Inferior parietal cortex (tissue), 1 donor: ENCODE measurements around the gene SEPTIN14.
"Not testable (repeated sequence)": the region's sequence is repeated elsewhere in the genome, so short reads cannot be mapped to it uniquely, and the experiment has no call there.

ENCODE experiments used
- DNase-seq: peaks from one replicate; pipeline ENCODE4 v3.0.0-alpha.2; 2016; ENCODE audit errors: extremely low spot score

Gene SEPTIN14

DNA sequence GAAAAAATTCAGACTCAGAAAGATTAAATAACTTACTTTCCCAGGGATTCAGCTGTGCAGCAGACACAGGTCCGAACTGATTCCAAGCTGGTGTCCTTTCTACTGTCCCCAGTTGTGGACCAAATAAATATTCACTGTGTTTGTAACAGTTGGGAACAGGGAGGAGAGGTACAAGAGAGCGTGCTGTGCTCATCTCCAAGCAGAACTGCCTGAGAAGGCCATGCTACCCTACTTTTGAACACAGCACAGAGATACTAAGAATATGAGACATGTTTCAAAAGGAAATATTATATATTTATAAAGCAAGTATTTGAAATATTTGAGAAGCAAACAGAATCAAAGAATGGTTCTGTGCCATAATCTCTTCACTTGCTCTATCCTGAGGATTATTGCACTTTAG is at the start of gene SEPTIN14:
SEPTIN14 (minus strand) TSS at position 101 of the 400 bp plus-strand sequence. CDS start 756 bp downstream, outside the sequence.
- DNase-seq = not testable (repeated sequence)

DNA sequence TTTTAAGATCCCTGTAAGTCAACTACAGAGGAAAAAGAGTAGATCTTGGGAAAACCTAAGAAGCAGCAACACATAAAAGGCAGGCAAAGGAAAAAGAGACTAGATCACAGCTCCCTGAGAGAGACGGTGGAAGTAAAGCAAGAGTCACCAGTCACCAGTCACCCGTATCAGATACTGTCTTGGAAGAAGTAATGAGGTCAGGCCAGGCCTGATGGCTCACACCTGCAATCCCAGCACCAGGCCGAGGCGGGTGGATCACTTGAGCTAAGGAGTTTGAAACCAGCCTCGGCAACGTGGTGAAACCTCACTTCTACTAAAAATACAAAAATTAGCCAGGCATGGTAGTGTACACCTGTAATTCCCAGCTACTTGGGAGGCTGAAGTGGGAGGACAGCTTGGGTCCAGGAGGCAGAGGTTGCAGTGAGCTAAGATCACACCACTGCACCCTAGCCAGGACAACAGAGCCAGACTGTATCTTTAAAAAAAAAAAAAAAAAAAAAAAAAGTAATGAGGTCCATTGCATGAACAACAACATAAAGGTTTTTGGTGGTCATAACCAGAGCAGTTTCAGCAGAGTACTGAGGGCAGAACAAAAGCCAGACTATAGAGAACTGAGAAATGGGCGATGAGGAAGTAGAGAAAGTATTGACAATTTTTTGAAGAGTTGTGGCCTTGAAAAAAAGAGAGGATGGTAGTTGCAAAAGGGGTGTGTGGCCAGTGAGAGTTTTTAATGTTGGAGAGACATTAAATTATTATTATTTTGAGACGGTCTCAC is 41.6 kb upstream of the SEPTIN14 start:
- no peak for DNase-seq

DNA sequence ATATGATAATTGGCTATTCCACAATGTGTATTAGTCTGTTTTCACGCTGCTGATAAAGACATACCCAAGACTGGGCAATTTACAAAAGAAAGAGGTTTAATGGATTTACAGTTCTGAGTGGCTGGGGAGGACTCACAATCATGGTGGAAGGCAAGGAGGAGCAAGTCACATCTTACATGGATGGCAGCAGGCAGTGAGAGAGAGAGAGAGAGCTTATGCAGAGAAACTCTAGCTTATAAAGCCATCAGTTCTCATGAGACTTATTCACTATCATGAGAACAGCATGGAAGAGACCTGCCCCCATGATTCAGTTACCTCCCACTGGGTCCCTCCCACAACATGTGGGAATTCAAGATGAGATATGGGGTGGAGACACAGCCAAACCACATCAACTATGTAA is 38.5 kb upstream of the SEPTIN14 start:
- not testable (repeated sequence) for DNase-seq

DNA sequence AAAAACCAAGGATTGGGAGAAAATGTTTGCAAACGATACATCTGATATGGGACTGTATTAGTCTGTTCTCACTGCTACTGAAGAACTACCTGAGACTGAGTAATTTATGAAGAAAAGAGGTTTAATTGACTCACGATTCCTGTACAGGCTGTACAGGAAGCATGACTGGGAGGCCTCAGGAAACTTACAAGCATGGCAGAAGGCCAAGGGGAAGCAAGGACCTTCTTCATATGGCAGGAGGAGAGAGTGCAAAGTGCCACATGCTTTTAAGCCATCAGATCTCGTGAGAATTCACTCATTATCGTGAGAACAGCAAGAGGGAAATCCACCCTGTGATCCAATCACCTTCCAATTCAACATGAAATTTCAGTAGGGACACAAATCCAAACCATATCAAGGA is 35.7 kb upstream of the SEPTIN14 start:
- no peak for DNase-seq

DNA sequence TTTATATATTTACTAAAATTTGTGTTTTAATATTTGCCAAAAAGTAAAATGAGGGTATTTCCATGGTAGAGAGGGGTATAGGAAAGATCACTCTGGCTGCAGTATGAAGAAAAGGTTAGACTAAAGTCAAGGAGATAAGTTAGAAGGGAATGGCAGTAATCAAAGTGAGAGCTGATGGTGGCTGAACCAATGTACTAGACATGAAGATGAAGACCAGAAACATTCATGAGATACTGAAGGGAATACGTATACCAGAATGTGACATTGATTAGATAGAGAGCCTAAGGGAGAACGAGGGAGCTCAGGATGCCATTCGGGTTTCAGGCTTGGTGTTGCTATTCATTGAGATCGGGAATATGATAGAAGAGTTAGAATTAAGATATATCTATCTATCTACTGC is 32.5 kb upstream of the SEPTIN14 start:
- DNase-seq = no peak

GRCh38 chr7:55893940-55894339 is 31.4 kb upstream of the SEPTIN14 start:
- no peak for DNase-seq

- not testable (repeated sequence) for DNase-seq
Measured at GRCh38 chr7:55888378-55888777, 25.8 kb upstream of the SEPTIN14 start.

- DNase-seq = no peak
Measured at GRCh38 chr7:55887821-55888247, 25.3 kb upstream of the SEPTIN14 start.

- no peak for DNase-seq
Measured at GRCh38 chr7:55884321-55884720, 21.8 kb upstream of the SEPTIN14 start.

GRCh38 chr7:55878691-55879090 is 16.1 kb upstream of the SEPTIN14 start:
- DNase-seq = no peak

- no peak for DNase-seq
Measured at GRCh38 chr7:55877308-55877707, 14.8 kb upstream of the SEPTIN14 start.

DNA sequence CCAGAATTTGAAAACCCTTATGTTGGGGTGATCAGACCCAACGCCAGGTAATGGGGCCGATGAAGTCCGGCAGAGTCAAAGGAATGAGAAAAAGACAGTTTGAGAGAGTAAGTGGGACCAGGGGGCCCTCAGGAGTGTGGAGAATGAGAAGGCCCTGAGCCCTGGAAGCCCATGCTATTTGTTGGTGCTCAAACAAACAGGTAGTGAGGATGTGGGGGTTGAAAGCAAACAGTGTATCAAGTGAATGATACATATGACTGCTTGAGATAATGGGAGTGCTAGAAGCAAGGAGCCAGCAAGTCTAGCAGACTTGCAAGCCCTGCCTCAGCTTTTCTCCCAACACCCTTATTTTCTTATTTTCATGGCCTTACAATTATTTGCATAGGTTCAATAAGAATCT is 11.2 kb upstream of the SEPTIN14 start:
- no peak for DNase-seq

GRCh38 chr7:55871932-55872485 is 9.5 kb upstream of the SEPTIN14 start:
- DNase-seq = no peak

DNA sequence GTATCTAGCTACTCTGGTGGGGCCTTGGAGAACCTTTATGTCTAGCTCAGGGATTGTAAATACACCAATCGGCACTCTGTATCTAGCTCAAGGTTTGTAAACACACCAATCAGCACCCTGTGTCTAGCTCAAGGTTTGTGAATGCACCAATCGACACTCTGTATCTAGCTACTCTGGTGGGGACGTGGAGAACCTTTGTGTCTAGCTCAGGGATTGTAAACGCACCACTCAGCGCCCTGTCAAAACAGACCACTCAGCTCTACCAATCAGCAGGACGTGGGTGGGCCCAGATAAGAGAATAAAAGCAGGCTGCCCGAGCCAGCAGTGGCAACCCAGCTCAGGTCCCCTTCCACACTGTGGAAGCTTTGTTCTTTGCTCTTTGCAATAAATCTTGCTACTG is 6.4 kb upstream of the SEPTIN14 start:
- not testable (repeated sequence) for DNase-seq

DNA sequence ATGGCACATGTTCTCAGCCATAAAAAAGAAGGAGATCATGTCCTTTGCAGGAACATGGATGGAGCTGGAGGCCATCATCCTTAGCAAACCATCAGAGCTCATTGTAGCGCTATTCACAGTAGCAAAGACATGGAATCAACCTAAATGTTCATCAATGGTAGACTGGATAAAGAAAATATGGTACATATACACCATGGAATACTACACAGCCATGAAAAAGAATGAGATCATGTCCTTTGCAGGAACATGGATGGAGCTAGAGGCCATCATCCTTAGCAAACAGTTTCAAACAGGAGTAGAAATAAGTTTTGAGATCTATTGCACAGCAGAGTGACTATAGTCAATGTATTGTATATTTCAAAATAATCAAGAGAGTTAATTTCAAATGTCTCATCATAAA is 17.4 kb downstream of the SEPTIN14 start:
- DNase-seq = not testable (repeated sequence)

- no peak for DNase-seq
Measured at GRCh38 chr7:55838595-55838994, 24.0 kb downstream of the SEPTIN14 start.

- no peak for DNase-seq
Measured at GRCh38 chr7:55827577-55827976, 35.0 kb downstream of the SEPTIN14 start.

DNA sequence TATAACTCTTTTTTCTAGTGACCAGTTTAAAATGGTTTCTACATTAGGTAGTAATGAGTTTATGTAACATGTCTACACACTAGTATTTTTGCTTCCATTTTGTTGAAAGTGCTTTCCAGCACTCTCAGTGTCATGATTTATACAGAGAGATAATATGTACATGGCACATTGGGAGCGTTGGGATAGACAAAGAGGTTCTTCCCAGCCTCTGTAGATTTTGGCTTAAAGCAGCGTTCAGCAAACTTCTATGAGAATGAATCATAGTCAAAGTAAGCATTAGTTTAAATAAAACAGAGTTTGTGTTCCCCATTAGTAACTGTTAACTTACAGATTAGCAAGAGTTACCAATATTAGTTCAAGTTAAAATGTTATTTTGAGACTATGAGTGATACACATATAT is 43.9 kb downstream of the SEPTIN14 start:
- DNase-seq = no peak

- not testable (repeated sequence) for DNase-seq
Measured at GRCh38 chr7:55797260-55797659, 65.3 kb downstream of the SEPTIN14 start.

- no peak for DNase-seq
Measured at GRCh38 chr7:55794527-55794926, 68.0 kb downstream of the SEPTIN14 start.

DNA sequence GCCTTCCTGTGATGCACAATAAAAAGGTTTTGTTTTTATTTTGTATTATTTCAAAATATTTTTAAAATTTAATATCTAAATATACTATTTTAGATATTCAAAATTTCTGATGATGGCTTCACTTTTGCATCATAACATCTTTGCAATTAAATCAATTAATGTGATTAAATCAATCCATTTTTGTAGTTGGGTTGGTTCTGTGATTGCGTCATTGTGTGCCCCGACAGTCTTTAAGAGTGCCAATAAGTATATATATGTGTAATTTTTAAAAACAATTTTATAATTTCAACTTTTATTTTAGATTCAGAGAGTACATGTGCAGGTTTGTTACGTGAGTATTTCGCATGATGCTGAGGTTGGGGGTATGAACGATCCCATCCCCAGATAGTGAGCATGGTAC is 70.5 kb downstream of the SEPTIN14 start:
- no peak for DNase-seq

DNA sequence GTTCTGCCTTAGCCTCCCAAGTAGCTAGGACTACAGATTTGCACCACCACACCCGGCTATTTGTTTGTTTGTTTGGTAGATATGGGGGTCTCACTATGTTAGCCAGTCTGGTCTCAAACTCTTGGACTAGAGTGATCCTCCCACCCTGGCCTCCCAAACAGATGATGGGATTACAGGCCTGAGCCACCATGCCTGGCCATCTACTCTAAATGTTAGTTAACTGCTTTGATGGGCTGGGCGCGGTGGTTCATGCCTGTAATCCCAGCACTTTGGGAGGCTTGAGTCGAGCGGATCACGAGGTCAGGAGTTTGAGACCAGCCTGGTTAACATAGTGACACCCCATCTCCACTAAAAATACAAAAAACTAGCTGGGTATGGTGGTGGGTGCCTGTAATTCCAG is 74.8 kb downstream of the SEPTIN14 start:
- no peak for DNase-seq

DNA sequence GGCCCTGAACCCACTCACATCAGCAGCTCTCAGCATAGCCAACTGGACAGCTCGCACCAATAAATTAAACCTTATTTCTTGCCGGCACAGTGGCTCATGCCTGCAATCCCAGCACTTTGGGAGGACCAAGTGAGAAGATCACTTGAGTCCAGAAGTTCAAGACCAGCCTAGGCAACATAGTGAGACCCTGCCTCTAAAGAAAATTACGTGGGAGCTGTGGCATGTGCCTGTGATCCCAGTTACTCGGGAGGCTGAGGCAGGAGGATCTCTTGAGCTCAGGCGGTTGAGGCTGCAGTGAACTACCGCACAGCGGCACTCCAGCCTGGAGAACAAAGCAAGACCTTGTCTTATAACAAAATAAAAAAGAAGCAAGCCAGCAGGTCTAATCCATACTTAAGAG is 75.7 kb downstream of the SEPTIN14 start:
- DNase-seq = no peak
